IMR-90 (cell line): ENCODE results near the gene NTN4. TPM values are rescaled to one million over a fixed set of nuclear protein-coding genes. Genes with fewer than 3 reads are reported as not detected.
A peak's percentile ranks its signal among the peaks of the same experiment; 100 is the strongest.

Experiments used
- ATAC-seq: fragments of 200-7000 bp; cut with Tn5 transposase; 2 replicates; pipeline ENCODE4 v1.9.1; 2020; ENCODE audit warnings: low read depth, mild to moderate bottlenecking, moderate library complexity
- BruUV-seq: library from RNA; stranded (reverse); fragments of 400-500 nt; replicated peaks from 2 replicates; lab custom pipeline; 2021; lab: Mats Ljungman, UMichigan
- CTCF ChIA-PET: fragments of 300-600 bp; formaldehyde crosslinking; extraction: SDS; loops from one replicate; lab custom pipeline; 2021; ENCODE audit warnings: antibody characterized with exemption; lab: Yijun Ruan, JAX
- POLR2A ChIA-PET: fragments of 300-600 bp; sonication (Branson Sonifier 250); formaldehyde crosslinking; loops from one replicate; lab custom pipeline; 2022; ENCODE audit warnings: antibody characterized with exemption; ENCODE audit not compliant: unreplicated experiment; lab: Charles Lee
- DNase-seq: peaks from one replicate; pipeline ENCODE4 v3.0.0; 2013
- H2AFZ ChIP-seq: replicated peaks from 2 replicates; pipeline ENCODE3; 2013; ENCODE audit warnings: low read length, mild to moderate bottlenecking; ENCODE audit not compliant: poor library complexity
- H2AK5ac ChIP-seq: 2 replicates; pipeline ENCODE4 v1.6.1; 2013; ENCODE audit warnings: low read depth, low read length, inconsistent platforms
- H2AK9ac ChIP-seq: replicated peaks from 2 replicates; pipeline ENCODE3; 2013; ENCODE audit warnings: mild to moderate bottlenecking, low read depth, low read length, moderate library complexity; ENCODE audit not compliant: poor library complexity
- H2BK120ac ChIP-seq: 2 replicates; pipeline ENCODE4 v1.6.1; 2013; ENCODE audit warnings: low read depth, low read length, inconsistent platforms
- H2BK15ac ChIP-seq: 3 replicates; pipeline ENCODE4 v1.6.1; 2013; ENCODE audit warnings: low read depth, low read length, inconsistent platforms
- H2BK20ac ChIP-seq: 2 replicates; pipeline ENCODE4 v1.6.1; 2013; ENCODE audit warnings: low read depth, mild to moderate bottlenecking, inconsistent platforms, low read length, moderate library complexity
- H2BK5ac ChIP-seq: 2 replicates; pipeline ENCODE4 v1.6.1; 2013; ENCODE audit warnings: mild to moderate bottlenecking, low read depth, low read length, inconsistent platforms; ENCODE audit not compliant: poor library complexity, severe bottlenecking
- H3K14ac ChIP-seq: replicated peaks from 2 replicates; pipeline ENCODE4 v1.6.1; 2013; ENCODE audit warnings: low read depth, low read length, inconsistent platforms
- H3K18ac ChIP-seq: 2 replicates; pipeline ENCODE4 v1.6.1; 2013; ENCODE audit warnings: low read depth, low read length, control low read depth
- H3K23ac ChIP-seq: 2 replicates; pipeline ENCODE4 v1.6.1; 2013; ENCODE audit warnings: low read depth, low read length, inconsistent platforms
- H3K27ac ChIP-seq: 2 replicates; pipeline ENCODE4 v1.5.1; 2013; ENCODE audit warnings: mild to moderate bottlenecking, control low read depth, low read length; ENCODE audit not compliant: insufficient read depth
- H3K27me3 ChIP-seq: 2 replicates; pipeline ENCODE4 v1.6.1; 2013; ENCODE audit warnings: low read length; ENCODE audit not compliant: control insufficient read depth, insufficient read depth
- H3K36me3 ChIP-seq: 2 replicates; pipeline ENCODE4 v1.6.1; 2013; ENCODE audit warnings: low read length, mixed read lengths; ENCODE audit not compliant: control insufficient read depth, insufficient read depth
- H3K4ac ChIP-seq: 2 replicates; pipeline ENCODE4 v1.6.1; 2013; ENCODE audit warnings: low read depth, low read length, inconsistent platforms
- H3K4me1 ChIP-seq: 2 replicates; pipeline ENCODE4 v1.6.1; 2013; ENCODE audit warnings: low read length, mixed read lengths; ENCODE audit not compliant: control insufficient read depth, insufficient read depth
- H3K4me2 ChIP-seq: 2 replicates; pipeline ENCODE4 v1.6.1; 2013; ENCODE audit warnings: low read depth, mild to moderate bottlenecking, control low read depth, low read length, moderate library complexity
- H3K4me3 ChIP-seq: 2 replicates; pipeline ENCODE4 v1.5.1; 2013; ENCODE audit warnings: low read depth, mild to moderate bottlenecking, control low read depth, low read length, moderate library complexity; ENCODE audit not compliant: insufficient read depth
- H3K56ac ChIP-seq: 2 replicates; pipeline ENCODE4 v1.6.1; 2013; ENCODE audit warnings: low read length, inconsistent platforms; ENCODE audit not compliant: insufficient read depth; ENCODE audit errors: extremely low read depth
- H3K79me1 ChIP-seq, 2 experiments: 2 replicates each; pipeline ENCODE4 v1.6.1; 2013; ENCODE audit warnings: low read length in 2 of 2, inconsistent platforms in 1 of 2, low read depth in 1 of 2
- H3K9ac ChIP-seq: 2 replicates; pipeline ENCODE4 v1.6.1; 2013; ENCODE audit warnings: low read depth, low read length, control low read depth
- H3K9me1 ChIP-seq: 2 replicates; pipeline ENCODE4 v1.6.1; 2013; ENCODE audit warnings: low read length, inconsistent platforms; ENCODE audit not compliant: insufficient read depth
- H3K9me3 ChIP-seq: 2 replicates; pipeline ENCODE4 v1.6.1; 2013; ENCODE audit warnings: low read length; ENCODE audit not compliant: control insufficient read depth, insufficient read depth
- H4K20me1 ChIP-seq: 2 replicates; pipeline ENCODE4 v1.6.1; 2013; ENCODE audit warnings: low read length, inconsistent platforms; ENCODE audit not compliant: insufficient read depth
- H4K5ac ChIP-seq: 2 replicates; pipeline ENCODE4 v1.6.1; 2013; ENCODE audit warnings: mild to moderate bottlenecking, low read depth, low read length, control low read depth
- H4K8ac ChIP-seq, 2 experiments: 2 replicates each; pipeline ENCODE4 v1.6.1; 2013; ENCODE audit warnings: low read depth in 2 of 2, low read length in 2 of 2, control low read depth in 1 of 2, inconsistent platforms in 1 of 2
- H4K91ac ChIP-seq: 2 replicates; pipeline ENCODE4 v1.6.1; 2013; ENCODE audit warnings: low read depth, low read length, inconsistent platforms; ENCODE audit not compliant: insufficient read depth
- BHLHE40 ChIP-seq: fragments of 150-350 bp; IDR thresholded peaks from 2 replicates; pipeline ENCODE4 v1.6.1; 2016; ENCODE audit warnings: mild to moderate bottlenecking, low read depth, low read length
- CEBPB ChIP-seq: IDR thresholded peaks from 2 replicates; pipeline ENCODE4 v1.6.1; 2012; ENCODE audit warnings: low read depth, low read length, improper control_type of control experiment
- CHD1 ChIP-seq: IDR thresholded peaks from 2 replicates; pipeline ENCODE4 v1.6.1; 2012; ENCODE audit warnings: low read depth, low read length, improper control_type of control experiment
- FOS ChIP-seq: fragments of 150-350 bp; IDR thresholded peaks from 2 replicates; pipeline ENCODE4 v1.6.1; 2016; ENCODE audit warnings: low read depth, low read length
- MAFK ChIP-seq: IDR thresholded peaks from 2 replicates; pipeline ENCODE4 v1.6.1; 2012; ENCODE audit warnings: low read depth, low read length, improper control_type of control experiment
- MAZ ChIP-seq: IDR thresholded peaks from 2 replicates; pipeline ENCODE4 v1.6.1; 2012; ENCODE audit warnings: low read depth, mild to moderate bottlenecking, low read length, improper control_type of control experiment, moderate library complexity, borderline replicate concordance
- MXI1 ChIP-seq: IDR thresholded peaks from 2 replicates; pipeline ENCODE4 v1.6.1; 2012; ENCODE audit warnings: low read depth, mild to moderate bottlenecking, low read length, moderate library complexity, borderline replicate concordance
- NFE2L2 ChIP-seq: fragments of 150-350 bp; IDR thresholded peaks from 2 replicates; pipeline ENCODE4 v1.6.1; 2016; ENCODE audit warnings: low read depth, mild to moderate bottlenecking, low read length
- POLR2A ChIP-seq: IDR thresholded peaks from 2 replicates; pipeline ENCODE4 v1.6.1; 2012; ENCODE audit warnings: mild to moderate bottlenecking, low read depth, low read length
- RAD21 ChIP-seq: IDR thresholded peaks from 2 replicates; pipeline ENCODE4 v1.6.1; 2012; ENCODE audit warnings: low read length, improper control_type of control experiment
- RCOR1 ChIP-seq: IDR thresholded peaks from 2 replicates; pipeline ENCODE4 v1.6.1; 2012; ENCODE audit warnings: mild to moderate bottlenecking, low read length, improper control_type of control experiment; ENCODE audit not compliant: insufficient replicate concordance
- SMC3 ChIP-seq: fragments of 150-350 bp; IDR thresholded peaks from 2 replicates; pipeline ENCODE4 v1.6.1; 2016; ENCODE audit warnings: low read depth, mild to moderate bottlenecking, antibody characterized with exemption, low read length, moderate library complexity
- WGBS, 2 experiments: methylation state at CpG; one replicate each; pipeline versions ENCODE4 v1.1.5 to v1.1.7; 2013; ENCODE audit warnings: missing lambda C conversion rate in 2 of 2; ENCODE audit not compliant: insufficient read length in 1 of 2; ENCODE audit errors: extremely low coverage in 2 of 2; 5-methylcytosine and 5-hydroxymethylcytosine counted together
- dilution Hi-C: fragments of 300-500 bp; cut with HindIII; formaldehyde crosslinking; loops from one replicate; pipeline ENCODE4 v1.14.3; 2018; ENCODE audit warnings: low sequenced_read_pairs; ENCODE audit not compliant: unreplicated experiment
- in situ Hi-C: fragments of 300-500 bp; cut with MboI; formaldehyde crosslinking; loops from 3 replicates; pipeline ENCODE4 v1.14.3; 2019; ENCODE audit warnings: low sequenced_read_pairs, inconsistent platforms, mixed read lengths
- intact Hi-C: fragments of 100-400 bp; cut with micrococcal nuclease; formaldehyde crosslinking; loops from 2 replicates; pipeline ENCODE4 v1.10.0; 2022
- polyA plus RNA-seq, 3 experiments: library from polyadenylated mRNA; depleted of rRNA; stranded (reverse); fragments of >200 nt; gene quantifications; 2 replicates each; pipeline ENCODE4 v1.2.3, GENCODE V29; 2012; ENCODE audit warnings: low replicate concordance in 1 of 3
- total RNA-seq: library from RNA; depleted of rRNA; stranded (reverse); fragments of >200 nt; gene quantifications from 2 replicates; pipeline ENCODE4 v1.2.3, GENCODE V29; 2012
- TF ChIP-seq, protein P1 (sequence below): conservative IDR thresholded peaks from 2 replicates; pipeline ENCODE4 v1.5.1; 2012; ENCODE audit warnings: mild to moderate bottlenecking, low read depth, low read length, improper control_type of control experiment
- TF ChIP-seq, protein P2 (sequence below): fragments of 150-350 bp; IDR thresholded peaks from 2 replicates; pipeline ENCODE4 v1.6.1; 2017; ENCODE audit warnings: mild to moderate bottlenecking, antibody characterized with exemption, low read length, low read depth

Gene NTN4
- total and polyA plus RNA-seq, 2 of the 4 experiments (the other 2 are of a cell fraction) = 54.6 to 56.6 TPM

DNA sequence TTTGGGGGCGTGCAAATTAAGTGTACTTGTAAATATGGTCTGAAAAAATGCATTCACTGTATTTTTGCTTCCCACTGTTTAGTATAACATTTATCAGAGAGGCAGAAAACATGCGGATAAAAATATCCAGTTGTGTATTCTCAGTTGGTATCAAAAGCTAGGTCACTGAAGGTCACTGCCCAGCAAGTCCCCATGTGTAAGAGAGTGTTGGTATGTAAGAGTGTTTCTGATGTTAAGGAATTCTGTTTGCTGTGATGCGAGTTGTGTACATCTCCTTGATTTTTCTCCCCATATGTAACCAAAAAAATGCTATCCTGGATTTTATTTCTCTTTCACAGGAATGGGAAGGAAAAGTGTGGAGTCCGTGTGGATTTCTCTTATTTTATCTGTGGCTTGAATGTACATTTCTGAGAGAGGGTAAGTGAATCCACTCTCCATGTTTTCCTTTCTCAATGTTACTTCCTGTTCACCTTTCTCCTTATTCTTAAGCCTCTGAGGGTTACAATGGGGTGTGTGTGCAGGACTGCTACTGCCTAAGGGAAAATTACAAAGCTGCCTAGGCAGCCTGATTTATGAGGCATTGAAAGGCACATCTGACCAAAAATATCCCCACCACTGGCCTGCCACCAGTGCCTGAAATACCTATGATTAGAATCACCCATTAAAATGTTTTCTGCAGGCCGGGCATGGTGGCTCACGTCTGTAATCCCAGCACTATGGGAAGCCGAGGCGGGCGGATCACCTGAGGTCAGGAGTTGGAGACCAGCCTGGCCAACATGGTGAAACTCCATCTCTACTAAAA is 141.4 kb downstream of the NTN4 start (continued):
- no peak for TF ChIP-seq BHLHE40

DNA sequence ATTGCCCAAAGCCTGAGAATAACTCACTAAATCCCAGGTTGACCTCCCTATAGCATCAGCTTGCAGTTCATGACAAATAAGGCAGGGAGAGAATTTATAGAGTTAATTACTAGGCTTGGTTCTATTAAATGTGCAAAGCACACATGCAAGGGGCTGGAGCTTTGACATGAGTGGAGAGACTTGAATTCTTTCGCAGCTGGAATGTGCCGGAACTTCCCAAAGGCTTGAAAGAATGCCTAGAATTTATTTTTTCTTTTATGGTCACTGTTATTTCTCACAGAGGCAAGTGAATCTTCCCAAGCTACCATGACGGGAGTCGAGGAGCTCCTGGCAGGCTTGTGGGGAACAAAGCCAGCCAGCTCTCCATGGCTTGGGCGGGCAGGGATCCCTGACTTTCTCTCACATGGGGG is 143.8 kb downstream of the NTN4 start:
- no peaks in the 10 kb centered on the region for H4K20me1 ChIP-seq
- peak overlapping the region; percentile 74 for H3K4ac ChIP-seq
- peak overlapping the region; percentile 32; the same call in 1 of the 2 replicates for H3K56ac ChIP-seq
- H4K8ac ChIP-seq = peak overlapping the region; percentile 31 to 81; a peak in 3 of 4 replicates
- peak overlapping the region; percentile 74; the same call in 1 of the 2 replicates for H3K27ac ChIP-seq
- H3K4me3 ChIP-seq = no peak overlapping the region
- no peak overlapping the region for H3K9ac ChIP-seq
- H3K4me2 ChIP-seq = no peak overlapping the region
- H3K14ac ChIP-seq = peak overlapping the region; percentile 87
- H3K9me3 ChIP-seq = no peaks in the 10 kb centered on the region
- CTCF ChIA-PET = interaction anchor here (0.6 to 1.0 kb wide), 3 partner anchors 39 to 866 kb away, joined by 3 read pairs; no protein-coding TSS in a partner anchor
- intact Hi-C loops (no loop called here), in situ Hi-C loops (no loop called here), dilution Hi-C loops (no loop called here)
- ATAC-seq (peak; percentile 73), DNase-seq (peak; percentile 84)
- H2BK5ac ChIP-seq = peak overlapping the region; percentile 76
- H4K5ac ChIP-seq = peak overlapping the region; percentile 90
- WGBS, 2 experiments = no CpG with 5 or more reads among the region's 5 CpGs
- no peak overlapping the region for H2AK5ac ChIP-seq
- no peaks in the 10 kb centered on the region for H3K27me3 ChIP-seq
- H2AFZ ChIP-seq = no peak overlapping the region
- POLR2A ChIA-PET = interaction anchor here (1.0 kb wide), 1 partner anchor 86 kb away, joined by 3 read pairs; no protein-coding TSS in a partner anchor
- H3K79me1 ChIP-seq = no peaks in the 10 kb centered on the region
- no peak overlapping the region for H2AK9ac ChIP-seq
- H3K9me1 ChIP-seq = peaks cover 4% of the 10 kb centered on the region
- peak overlapping the region; percentile 97 for H2BK120ac ChIP-seq
- peak overlapping the region; percentile 98 for H3K18ac ChIP-seq
- H3K4me1 ChIP-seq = peaks cover 11% of the 10 kb centered on the region
- BruUV-seq = no TSS peak
- peak overlapping the region; percentile 98 for H4K91ac ChIP-seq
- no peaks in the 10 kb centered on the region for H3K36me3 ChIP-seq
- H2BK15ac ChIP-seq = peak overlapping the region; percentile 88; the same call in 1 of the 3 replicates
- peak overlapping the region; percentile 98 for H2BK20ac ChIP-seq
- peak overlapping the region; percentile 82 for H3K23ac ChIP-seq
- TF ChIP-seq BHLHE40 (no peak), RCOR1 (no peak), MAZ (no peak), CHD1 (no peak), CEBPB (no peak), NFE2L2 (no peak), MXI1 (no peak), POLR2A (no peak), FOS (no peak), RAD21 (no peak), MAFK (no peak), SMC3 (no peak)
- TF ChIP-seq, protein P1, sequence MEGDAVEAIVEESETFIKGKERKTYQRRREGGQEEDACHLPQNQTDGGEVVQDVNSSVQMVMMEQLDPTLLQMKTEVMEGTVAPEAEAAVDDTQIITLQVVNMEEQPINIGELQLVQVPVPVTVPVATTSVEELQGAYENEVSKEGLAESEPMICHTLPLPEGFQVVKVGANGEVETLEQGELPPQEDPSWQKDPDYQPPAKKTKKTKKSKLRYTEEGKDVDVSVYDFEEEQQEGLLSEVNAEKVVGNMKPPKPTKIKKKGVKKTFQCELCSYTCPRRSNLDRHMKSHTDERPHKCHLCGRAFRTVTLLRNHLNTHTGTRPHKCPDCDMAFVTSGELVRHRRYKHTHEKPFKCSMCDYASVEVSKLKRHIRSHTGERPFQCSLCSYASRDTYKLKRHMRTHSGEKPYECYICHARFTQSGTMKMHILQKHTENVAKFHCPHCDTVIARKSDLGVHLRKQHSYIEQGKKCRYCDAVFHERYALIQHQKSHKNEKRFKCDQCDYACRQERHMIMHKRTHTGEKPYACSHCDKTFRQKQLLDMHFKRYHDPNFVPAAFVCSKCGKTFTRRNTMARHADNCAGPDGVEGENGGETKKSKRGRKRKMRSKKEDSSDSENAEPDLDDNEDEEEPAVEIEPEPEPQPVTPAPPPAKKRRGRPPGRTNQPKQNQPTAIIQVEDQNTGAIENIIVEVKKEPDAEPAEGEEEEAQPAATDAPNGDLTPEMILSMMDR = no peak
- TF ChIP-seq, protein P2, sequence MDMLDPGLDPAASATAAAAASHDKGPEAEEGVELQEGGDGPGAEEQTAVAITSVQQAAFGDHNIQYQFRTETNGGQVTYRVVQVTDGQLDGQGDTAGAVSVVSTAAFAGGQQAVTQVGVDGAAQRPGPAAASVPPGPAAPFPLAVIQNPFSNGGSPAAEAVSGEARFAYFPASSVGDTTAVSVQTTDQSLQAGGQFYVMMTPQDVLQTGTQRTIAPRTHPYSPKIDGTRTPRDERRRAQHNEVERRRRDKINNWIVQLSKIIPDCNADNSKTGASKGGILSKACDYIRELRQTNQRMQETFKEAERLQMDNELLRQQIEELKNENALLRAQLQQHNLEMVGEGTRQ = no peak
